ENCODE measurements around the gene MYRFL. TPM values are rescaled to one million over a fixed set of nuclear protein-coding genes. Genes with fewer than 3 reads are reported as not detected.

MYRFL gene
- total RNA-seq, 1 donor from 2014 or later: not detected

Other genes with a start within 250 kb of the MYRFL start
- 252 and 259 TPM in 2 replicates for gene CCT2, start 239.8 kb upstream of the MYRFL start, total RNA-seq
- not detected in 2 replicates for gene LRRC10, start 214.3 kb upstream of the MYRFL start, total RNA-seq
- gene BEST3, start 125.9 kb upstream of the MYRFL start, total RNA-seq: not detected in 2 replicates
- gene RAB3IP, start 86.4 kb upstream of the MYRFL start, total RNA-seq: 16.5 and 18.4 TPM in 2 replicates

Measured in T-helper 2 cell treated with Interferon-gamma antibody and Interleukin-4, amounts not matched to agents 100 ng/mL and 5 ng/mL, for 36 hours (primary cell).